ENCODE measurements around the gene VWA5B1.

Gene VWA5B1

DNA sequence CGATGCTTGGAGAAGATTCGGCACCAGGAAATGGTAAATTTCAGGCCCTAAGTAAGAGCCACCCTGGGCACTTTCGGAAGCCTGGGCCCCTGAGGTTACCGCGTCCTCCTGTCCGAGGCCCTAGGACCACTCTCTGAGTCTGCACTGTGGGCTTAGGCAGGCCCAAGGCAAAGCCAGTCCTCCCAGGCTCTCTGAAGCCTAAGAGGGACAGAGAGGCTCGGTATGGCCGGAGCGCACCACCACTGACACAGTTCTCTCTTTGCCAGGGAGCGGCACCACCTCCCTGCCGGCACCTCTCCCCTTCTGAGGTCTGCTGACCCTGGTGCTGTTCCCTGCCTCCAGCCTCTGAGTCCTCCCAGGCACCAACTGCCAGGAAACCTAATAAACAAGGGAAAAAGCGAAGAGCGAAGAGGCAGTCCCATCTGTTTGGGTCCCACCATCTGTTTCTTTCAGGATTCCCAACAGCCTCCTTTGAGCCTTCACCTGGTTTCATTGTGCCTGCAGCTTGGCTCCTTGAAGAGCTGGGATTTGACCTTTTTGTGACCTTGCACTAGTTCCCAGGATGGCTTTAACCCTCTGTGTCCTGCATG, 57.7 kb downstream of the VWA5B1 start:
- DNase-seq (ENCODE audit: low read depth): no peak

DNA sequence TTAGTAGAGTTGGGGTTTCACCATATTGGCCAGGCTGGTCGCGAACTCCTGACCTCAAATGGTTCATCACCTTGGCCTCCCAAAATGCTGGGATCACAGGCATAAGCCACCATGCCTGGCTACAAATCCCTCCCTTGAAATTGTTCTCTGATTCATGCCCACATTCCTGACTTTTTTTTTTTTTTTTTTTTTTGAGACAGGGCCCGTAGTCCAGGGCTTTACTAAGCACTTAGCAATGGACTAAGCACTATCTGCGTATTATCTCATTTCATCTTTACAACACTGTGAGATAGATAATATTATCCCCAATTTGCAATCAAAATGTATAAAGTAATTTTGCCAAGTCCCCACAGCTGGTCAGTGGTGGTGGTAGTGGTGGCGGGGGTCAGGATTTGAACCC, 58.9 kb downstream of the VWA5B1 start:
- DNase-seq (ENCODE audit: low read depth): no peak

DNA sequence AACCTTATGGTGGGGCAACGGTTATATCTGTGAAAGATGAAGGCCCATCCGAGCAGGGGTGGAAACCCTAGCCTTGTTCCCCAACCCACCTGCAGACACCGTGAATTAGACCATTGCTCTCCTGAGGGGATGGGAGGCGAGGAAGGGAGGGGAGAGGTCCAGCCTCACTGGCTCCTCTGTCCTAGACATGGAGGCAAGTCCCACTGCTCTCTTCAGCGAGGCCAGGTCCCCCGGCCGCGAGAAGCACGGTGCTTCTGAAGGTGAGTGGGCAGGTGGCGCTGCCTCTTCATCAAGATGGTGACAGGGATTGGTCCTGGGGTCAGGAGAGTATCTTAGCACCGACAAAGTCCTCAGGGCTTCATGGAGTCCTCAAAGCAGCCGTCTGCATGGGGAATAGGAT, 59.3 kb downstream of the VWA5B1 start:
- no peak for DNase-seq (ENCODE audit: low read depth)

DNA sequence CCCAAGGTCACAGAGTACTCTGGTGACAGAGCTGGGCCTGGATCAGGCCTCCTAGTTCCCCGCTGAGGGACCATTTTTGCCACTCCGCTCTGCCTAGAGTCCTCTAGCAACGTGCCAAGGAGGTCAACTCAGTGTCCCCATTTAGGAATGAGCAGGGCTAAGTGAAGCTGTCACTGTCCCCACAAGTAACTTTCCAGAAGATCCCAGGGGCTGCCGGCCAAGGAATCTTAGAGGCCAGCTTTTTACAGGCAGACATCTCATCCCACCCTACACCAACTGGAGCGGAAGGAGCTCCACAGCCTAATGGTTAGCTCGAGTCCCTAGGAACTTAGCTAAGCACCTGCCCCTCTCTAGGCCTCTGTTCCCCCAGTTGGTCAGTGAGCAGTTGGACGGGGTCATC, 59.7 kb downstream of the VWA5B1 start:
- no peak for DNase-seq (ENCODE audit: low read depth)

DNA sequence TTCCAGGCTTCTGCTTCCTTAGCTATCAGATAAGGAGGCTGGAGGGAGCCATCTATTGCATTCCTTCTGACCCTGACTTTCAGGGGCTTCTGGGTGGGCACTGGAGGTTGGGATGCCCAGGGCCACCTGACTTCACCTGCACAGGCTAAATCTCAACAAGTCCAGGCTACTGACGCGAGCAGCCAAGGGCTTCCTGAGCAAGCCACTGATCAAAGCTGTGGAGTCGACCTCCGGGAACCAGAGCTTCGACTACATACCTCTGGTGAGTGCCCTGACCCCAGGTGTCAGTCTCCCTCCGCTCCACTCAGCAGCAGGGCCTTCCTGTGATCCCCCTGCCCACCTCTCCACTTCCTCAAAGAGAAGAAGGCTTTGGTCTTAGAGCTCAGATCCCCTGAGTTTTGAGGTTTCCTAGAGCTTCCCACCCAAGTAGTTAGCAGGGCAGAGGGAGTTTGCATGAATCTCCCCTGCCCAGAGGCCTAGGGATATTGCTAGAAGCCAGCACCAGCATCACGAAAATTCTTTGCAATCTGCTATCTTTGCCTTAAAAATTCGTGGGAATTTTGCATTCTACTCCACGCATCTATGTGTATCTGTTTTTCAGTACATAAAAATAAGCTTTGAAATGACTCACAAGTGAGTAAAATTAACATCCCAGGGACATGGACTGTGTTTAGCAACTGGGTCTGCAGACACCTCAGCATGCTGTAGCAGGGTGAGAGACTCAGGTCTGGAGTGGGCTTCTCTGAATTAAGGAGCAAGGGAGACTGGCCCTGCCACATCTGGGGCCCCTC, 61.4 kb downstream of the VWA5B1 start:
- no peak for DNase-seq (ENCODE audit: low read depth)

DNA sequence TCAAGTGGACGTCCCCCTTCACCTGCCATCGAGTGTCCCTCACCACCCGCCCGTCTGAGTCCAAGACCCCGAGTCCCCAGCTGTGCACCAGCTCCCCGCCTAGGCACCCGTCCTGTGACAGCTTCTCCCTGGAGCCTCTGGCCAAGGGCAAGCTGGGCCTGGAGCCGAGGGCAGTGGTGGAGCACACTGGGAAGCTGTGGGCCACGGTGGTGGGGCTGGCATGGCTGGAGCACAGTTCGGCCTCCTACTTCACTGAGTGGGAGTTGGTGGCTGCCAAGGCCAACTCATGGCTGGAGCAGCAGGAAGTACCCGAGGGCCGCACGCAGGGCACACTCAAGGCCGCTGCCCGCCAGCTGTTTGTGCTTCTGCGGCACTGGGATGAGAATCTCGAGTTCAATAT, 63.2 kb downstream of the VWA5B1 start:
- DNase-seq (ENCODE audit: low read depth): no peak

DNA sequence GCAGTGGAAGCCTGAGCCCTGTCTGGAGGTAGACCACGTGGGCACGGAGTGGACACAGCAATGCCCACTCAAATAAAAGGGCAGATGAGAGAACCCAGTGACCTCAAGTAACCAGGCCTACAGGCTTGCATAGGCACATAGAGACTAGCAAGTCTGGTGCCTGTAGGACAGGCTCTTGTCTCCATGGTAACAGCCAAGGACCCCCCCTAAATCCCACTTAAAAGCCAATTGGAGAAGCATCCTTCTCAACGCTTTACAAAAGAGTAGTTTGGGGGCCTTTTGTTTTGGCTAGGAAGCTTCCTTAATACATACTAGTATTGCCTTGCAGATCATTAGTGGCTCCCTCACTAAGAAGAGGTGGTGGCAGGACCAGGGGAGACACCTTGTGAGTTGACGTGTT, 63.9 kb downstream of the VWA5B1 start:
- DNase-seq (ENCODE audit: low read depth): no peak

DNA sequence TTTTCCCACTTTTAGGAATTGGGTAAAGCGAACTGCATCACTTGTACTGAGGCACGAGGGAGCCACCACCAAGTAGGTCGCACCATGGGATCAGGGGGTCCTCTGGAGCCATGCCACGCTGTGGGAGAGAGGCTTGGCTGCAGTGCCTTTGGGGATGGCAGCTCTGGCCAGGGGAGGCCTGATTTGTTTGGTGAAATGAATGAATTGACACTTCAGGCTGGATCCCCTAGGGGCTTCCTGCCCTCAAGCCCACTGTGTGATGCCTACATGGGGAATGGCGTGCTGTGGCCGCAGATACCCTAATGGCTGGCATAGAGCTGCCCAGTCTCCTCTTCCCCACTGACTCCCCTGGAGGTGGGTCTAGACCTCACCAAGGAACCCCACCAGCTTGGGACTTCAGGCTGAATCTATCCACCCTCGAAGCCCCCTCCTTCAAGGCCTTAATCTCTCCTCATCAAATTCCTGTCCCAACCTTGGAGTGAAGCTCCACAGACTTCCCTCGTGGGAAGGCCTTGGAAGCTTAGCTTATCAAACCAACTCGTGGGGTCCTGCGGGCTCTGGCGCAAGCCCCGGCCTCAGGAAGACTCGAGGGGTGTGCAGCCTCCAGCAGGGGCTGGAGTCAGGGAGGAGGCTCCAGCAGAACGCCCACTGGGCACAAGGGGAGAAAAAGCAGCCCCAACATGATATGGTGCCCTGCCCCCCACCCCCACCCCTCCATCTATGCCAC, 64.6 kb downstream of the VWA5B1 start:
- no peak for DNase-seq (ENCODE audit: low read depth)

DNA sequence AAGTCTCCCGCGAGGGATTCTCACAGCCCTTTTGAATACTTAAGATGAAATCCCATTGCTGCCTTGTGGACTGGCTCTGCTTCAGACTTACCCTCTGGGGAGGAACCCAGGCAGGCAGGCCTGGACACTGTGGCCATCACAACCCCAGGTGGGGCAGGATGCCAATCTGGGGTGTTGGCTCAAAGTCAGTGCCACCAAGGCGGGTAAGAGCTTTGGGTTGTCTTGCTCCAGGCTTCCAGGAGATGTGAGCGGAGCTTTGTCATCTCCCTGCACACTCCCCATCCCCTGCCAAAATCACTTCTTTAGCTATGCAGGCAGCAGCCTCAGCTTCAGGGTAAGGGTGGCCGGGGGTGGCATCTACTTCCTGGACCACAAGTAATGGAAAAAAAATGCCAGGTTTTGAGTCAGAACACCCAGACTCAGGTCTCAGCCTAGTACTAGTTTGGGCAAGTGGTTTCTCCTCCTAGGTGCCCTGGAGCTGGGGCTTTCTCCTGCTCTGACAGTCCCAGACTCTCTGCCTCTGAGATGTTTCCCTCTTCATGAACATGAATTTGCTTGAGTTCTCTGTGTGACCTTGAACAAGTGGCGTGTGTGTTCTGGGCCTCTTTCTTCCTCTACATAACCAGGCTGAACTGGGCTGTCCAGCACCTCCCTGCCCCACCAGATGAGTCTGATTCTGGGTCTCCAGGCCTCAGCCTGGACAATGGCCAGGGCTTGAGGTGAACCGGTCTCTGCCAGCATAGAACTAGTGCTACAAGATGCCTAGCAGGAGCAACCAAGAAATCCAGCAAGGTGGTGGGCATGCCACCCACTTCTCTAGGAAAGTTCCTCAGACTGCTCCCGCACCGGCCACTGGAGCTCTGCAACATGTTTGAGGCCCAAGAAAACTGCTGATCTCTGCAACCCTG, 65.4 kb downstream of the VWA5B1 start:
- no peak for DNase-seq (ENCODE audit: low read depth)

DNA sequence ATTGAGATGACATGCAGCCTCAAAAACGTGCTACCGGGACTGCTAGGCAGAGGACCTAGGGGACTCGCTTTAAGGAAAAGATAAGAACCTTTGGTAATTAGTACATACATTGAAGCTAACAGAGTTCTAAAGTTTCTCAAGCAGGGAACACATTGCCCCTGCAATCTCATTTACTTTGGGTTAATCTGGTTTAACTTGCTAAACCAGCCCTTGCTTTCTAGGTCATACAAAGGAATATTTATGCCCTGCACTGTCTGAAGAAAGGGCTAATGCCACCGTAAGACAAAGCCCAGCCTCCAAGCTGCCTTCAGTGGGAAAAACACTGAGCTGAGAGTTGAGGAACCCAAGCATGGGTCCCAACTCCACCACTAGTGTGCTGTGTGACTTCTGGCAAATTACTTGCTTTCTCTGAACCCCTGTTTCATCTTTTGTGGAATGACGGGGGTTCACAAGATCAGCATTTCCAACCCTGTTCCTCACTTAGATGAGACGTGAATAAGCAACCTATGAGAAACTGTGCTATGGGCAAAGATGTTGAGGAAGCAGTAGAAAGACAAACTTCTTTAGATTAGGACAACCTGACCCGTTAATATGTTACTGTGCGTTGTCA, 66.3 kb downstream of the VWA5B1 start:
- DNase-seq (ENCODE audit: low read depth): no peak

DNA sequence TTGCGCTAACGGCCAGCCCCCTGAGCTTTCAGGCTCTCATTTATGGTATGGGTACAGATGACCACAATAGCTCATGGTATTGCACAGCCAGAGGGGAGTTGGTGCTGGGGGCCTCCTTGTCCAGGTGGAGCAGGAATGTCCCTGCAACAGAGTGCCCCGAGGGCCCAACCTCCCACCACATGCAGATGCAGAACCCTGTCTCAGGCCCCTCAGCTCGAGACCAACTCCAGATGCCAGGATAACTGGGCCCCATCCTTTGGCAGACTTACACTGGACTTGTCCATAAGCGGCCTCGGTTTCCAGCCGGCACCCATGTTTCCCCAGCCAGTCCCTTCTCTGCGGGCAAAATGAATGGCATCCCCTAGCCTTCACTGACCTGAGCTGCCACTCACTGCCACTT, 67.1 kb downstream of the VWA5B1 start:
- DNase-seq (ENCODE audit: low read depth): no peak

DNA sequence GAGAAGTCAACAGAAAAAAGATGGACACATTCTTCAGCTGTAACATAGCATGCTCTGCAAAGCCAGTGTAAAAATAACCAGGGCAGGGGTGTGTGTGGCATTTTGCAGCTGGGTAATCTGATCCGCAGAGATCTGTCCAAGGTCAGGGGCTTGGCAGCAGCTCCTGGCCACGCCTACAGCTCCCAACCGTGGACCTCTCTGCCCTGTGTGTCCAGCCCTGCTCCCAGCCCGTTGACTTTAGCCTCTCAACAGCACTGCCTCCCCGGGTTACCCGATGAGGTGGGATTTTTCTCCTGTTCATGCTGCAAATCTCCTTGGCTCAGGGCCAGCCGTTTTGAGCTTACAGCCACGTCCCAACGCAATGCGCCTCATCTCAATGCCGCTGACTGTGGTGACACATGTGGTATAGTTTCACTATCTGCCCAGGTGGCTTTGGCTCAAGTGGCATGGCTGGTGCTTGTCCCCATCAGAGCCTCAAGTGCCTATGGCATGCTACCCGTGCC, 68.1 kb downstream of the VWA5B1 start:
- no peak for DNase-seq (ENCODE audit: low read depth)

DNA sequence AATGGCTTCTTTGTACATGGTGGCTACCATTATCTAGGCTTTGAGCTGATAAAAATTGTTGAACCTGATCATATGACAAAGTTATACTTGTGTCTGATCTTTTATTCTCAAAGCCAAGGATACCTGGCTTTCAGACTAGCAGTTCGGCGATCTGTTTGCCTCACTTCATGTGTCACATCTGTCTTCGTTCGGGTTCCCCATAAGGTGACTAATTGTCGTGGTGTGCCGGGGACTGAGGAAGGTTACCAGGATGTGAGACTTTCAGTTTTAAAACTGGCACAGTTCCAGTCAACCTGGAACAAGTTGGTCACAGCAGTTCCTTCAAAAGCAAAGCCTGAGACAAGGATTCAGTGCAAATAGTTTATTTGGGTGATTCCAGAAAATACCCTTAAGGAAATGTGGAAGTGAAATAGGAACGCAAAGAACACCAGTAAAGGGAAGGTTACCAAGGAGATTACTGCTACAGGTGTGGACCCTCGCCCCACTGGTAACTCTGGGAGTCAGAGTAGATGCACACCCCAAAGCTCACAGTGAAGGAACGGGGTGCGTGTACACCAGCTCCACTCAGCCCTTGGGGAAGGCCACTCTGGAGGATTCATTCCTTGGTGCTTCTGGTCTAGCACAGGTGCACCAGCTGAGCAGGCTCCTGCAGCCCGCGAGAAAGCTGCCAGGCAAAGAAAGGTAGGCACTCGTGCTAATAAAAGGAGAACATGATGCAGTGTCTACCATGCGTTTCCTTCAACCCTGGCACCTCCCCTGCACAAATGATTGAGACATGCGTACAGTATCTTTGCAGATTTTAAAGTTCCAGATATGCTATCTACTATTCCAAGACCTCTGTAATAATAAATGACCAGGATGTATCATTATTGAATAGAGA, 69.0 kb downstream of the VWA5B1 start:
- DNase-seq (ENCODE audit: low read depth): no peak

DNA sequence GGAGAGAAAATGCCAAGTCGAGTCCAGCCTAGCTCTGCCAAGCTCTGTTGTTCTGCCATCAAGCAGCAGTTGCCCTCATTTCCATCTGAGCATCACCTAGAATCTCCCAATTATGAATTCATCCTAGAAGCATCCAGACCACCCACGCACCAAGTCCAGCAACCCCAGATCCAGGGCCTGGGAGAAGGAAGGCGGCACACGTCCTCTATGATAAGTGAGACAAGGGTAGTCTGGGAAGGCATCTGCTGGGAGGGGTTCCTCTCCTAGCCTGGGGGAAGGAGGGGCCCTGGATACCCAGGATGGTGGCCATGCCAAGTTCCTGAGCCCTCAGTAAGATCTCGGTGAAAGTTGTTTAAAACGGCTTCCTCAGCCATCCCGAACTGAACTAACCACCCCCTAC, 70.7 kb downstream of the VWA5B1 start:
- no peak for DNase-seq (ENCODE audit: low read depth)

DNA sequence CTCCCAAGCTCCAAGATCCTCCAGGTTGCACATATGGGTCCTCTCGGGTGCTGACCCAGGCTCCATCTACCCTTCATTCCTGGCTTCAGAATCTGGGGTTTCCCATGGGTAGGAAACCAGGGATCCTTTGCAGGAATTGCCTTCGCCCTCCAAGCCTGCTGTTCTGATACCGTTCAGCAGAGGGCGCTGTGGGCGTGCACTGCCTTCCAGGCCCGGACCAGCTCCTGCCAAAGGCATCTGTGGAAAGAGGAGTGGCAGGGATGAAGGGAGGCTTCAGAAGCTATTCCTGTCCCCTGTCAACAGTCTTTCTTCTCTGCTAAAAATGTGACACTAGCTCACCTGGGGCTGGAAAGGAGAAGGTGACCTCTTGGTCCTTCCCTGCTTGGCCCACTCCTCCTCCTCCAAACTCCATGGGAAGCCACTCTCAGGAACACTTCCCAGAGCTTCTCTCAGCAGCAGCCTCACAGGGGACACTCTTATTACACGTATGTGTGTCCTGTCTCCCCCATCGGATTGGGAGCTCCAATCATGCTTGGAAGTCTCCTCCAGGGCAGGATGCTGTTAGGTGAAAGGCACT, 71.2 kb downstream of the VWA5B1 start:
- DNase-seq (ENCODE audit: low read depth): no peak

DNA sequence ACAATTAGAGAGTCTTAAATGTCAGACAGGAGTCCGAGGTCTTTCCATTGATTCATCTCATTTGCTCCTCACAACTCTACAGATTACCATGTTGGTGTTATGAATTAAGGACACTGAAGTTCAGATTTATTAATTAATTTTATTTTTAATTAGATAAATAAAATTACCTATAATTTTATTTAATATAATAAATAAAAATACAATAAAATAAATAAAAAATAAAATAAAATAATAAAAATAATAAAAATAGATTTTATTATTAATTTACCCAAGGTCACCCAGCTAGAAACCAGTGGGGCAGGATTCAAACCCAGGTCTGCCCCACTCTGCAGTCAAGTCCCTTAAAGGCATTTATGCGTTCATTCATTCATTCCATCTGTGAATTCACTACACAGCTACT, 72.2 kb downstream of the VWA5B1 start:
- DNase-seq (ENCODE audit: low read depth): no peak

DNA sequence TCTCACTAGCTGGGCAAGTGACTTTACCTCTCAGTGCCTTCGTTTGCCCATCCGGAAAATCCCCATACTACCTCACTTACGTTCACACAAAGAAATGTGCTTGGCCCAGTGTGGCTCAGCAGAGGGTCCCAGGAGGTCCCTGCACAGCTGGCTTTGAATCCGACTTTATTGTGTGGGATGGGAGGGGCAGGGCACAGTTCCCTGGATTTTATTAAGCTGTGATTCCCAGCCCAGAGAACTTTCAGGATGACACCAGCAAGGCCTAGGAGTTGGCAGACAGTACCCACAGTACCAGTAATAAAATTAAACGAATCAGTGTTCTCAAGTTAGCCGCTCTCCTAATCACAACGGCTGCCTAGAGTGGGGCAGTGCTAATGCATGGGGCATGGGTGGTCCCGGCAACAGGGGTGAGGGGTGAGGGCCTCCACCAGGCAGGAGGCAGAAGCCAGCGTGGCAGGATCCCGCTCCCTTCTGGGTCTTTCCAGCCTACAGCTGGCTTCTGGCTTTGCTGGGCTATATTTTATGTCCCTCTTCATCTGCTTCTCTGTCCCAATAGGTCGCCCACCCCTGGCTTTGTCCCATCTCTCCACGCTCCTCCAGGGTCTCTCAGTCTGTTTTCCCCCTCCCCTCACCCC, 74.9 kb downstream of the VWA5B1 start:
- no peak for DNase-seq (ENCODE audit: low read depth)

DNA sequence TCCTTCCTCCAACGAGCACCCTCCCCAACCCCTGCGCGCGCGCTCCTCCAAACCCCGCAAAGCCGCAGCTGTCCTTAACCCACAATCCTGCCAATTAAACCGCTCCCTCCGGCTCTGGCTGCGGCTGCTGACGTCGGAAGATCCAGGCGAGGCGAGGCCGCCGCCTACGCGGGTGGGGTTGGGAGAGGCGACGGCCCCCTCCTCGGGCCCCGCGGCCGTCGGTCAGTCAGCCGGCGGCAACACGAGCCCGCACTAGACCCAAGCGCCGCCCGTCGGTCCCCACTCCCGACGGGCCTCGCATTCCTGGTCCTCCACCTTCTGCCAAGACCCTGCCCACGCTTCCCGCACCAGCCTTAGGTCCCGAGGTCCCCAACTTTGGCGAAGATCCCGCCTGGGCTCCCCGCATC, 75.4 kb downstream of the VWA5B1 start:
- no peak for DNase-seq (ENCODE audit: low read depth)

DNA sequence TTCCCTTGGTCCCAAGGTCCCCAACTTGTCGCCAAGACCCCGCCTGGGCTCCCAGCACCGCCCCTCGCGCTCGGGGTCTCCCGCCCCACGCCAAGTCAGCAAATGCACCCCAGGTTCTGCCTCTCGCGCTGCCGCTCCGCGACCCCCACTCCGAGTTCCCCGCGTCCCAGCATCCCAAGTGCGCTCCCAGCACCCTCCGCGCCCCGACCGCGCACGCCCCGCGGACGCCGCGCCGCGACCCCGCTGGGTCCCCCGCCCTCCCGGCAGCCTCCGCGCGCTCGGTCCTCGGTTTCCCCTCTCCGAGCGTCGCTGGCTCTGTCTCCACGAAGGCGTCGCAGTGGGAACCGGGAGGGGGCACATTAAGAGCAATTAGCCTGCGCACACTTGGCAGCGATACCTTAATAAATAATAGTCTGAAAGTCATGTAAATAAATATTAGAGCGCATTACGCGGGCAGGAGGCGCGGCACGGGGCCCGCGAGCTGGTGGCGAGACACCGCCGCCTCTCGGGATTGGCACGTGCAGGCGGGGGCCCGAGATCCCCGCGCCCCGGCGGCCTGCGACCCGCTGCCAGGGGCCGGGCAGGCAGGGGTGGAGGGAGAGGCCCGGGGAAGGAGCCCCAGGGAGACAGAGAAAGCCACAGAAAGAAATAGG, 75.9 kb downstream of the VWA5B1 start:
- no peak for DNase-seq (ENCODE audit: low read depth)
